Spleen (tissue), 7 donors: ENCODE data around the gene ZNF576.

Experiments used
- POLR2A ChIP-seq, 3 donors: fragments of 450-650 bp; IDR thresholded peaks; one replicate each; pipeline ENCODE4 v1.5.1; 2017; ENCODE audit warnings: antibody characterized with exemption in 3 of 3, mild to moderate bottlenecking in 1 of 3
- TF ChIP-seq, protein P1 (sequence below), 11 experiments: fragments of 200-600 bp in 7 of 11; fragments of 450-650 bp in 4 of 11; sonication (generic) in 4 of 11; IDR thresholded peaks in 8 of 11; conservative IDR thresholded peaks in 3 of 11; 1 replicate in 7 of 11; 2 replicates in 4 of 11; pipeline versions ENCODE4 v1.4.0 to v1.8.0; 2016 to 2021; ENCODE audit warnings: antibody characterized with exemption in 11 of 11, inconsistent platforms in 4 of 11, mild to moderate bottlenecking in 1 of 11
- donor health status: DM: no; HTN: no; CAD: no; lungs with moderate emphysema.
- donor health status: DM: no; HTN: no; CAD: no.
- donor health status: DM: no; HTN: no; CAD: no.

DNA sequence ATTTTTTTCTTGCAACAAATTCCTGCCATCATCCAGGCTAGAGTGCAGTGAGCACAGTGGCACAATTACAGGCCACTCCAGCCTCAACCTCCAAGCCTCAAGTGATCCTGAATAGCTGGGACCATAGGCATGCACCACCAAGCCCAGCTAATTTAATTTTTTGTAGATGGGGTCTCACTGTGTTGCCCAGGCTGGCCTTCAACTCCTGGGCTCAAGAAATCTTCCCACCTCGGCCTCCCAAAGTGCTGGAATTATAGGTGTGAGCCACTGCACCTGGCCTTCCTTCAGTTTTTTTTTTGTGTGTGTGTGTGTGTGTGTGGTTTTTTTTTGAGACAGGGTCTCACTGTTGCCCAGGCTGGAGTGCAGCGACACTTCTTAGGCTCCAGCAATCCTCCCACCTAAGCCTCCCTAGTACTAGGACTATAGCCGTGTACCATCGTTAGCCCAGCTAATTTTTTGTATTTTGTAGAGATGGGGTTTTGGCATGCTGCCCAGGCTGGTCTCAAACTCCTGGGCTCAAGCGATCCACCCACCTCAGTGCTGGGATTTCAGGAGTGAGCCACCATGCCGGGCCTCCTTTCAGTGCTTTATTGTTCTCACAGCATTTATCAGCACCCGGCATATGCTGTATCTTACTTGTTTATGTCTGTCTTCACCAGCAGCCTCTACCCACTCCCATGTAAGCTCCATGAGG, 9.6 kb downstream of the ZNF576 start:
- TF ChIP-seq, protein P1, sequence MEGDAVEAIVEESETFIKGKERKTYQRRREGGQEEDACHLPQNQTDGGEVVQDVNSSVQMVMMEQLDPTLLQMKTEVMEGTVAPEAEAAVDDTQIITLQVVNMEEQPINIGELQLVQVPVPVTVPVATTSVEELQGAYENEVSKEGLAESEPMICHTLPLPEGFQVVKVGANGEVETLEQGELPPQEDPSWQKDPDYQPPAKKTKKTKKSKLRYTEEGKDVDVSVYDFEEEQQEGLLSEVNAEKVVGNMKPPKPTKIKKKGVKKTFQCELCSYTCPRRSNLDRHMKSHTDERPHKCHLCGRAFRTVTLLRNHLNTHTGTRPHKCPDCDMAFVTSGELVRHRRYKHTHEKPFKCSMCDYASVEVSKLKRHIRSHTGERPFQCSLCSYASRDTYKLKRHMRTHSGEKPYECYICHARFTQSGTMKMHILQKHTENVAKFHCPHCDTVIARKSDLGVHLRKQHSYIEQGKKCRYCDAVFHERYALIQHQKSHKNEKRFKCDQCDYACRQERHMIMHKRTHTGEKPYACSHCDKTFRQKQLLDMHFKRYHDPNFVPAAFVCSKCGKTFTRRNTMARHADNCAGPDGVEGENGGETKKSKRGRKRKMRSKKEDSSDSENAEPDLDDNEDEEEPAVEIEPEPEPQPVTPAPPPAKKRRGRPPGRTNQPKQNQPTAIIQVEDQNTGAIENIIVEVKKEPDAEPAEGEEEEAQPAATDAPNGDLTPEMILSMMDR (IDR thresholded peaks at IDR 0.05 in 8 of 11, conservative IDR thresholded peaks at IDR 0.05 in 3 of 11): no peak
- TF ChIP-seq POLR2A (IDR thresholded peaks at IDR 0.05): no peak
